Lung (tissue), 12 donors: ENCODE measurements around the gene OR2A14. TPM values are rescaled to one million over a fixed set of nuclear protein-coding genes. Genes with fewer than 3 reads are reported as not detected.
A peak's percentile ranks its signal among the peaks of the same experiment; 100 is the strongest.
"Not testable (repeated sequence)": the region's sequence is repeated elsewhere in the genome, so short reads cannot be mapped to it uniquely, and the experiment has no call there.

Experiments used
- ATAC-seq: fragments of 200-7000 bp; cut with Tn5 transposase; one replicate; pipeline ENCODE4 v1.9.1; 2020; ENCODE audit warnings: moderate number of reproducible peaks; ENCODE audit not compliant: insufficient read depth, low FRiP score
- DNase-seq, 3 donors: peaks; one replicate each; pipeline ENCODE4 v3.0.0-alpha.2; 2013 to 2017
- H3K27ac ChIP-seq, 2 donors: one replicate each; pipeline ENCODE4 v1.5.1; 2013; ENCODE audit warnings: mild to moderate bottlenecking in 2 of 2, moderate library complexity in 2 of 2, control low read depth in 1 of 2, inconsistent platforms in 1 of 2, low read depth in 1 of 2, low read length in 1 of 2
- H3K27me3 ChIP-seq, 3 donors: one replicate each; pipeline ENCODE4 v1.5.1; 2013; ENCODE audit warnings: low read length in 2 of 3; ENCODE audit not compliant: control insufficient read depth in 3 of 3, insufficient read depth in 3 of 3
- H3K36me3 ChIP-seq, 4 donors: one replicate each; pipeline ENCODE4 v1.5.1; 2013; ENCODE audit warnings: low read length in 4 of 4, mild to moderate bottlenecking in 1 of 4, moderate library complexity in 1 of 4; ENCODE audit not compliant: control insufficient read depth in 4 of 4, insufficient read depth in 4 of 4
- H3K4me1 ChIP-seq, 5 donors: one replicate each; pipeline ENCODE4 v1.5.1; 2013; ENCODE audit warnings: low read length in 5 of 5, mild to moderate bottlenecking in 2 of 5, moderate library complexity in 1 of 5; ENCODE audit not compliant: control insufficient read depth in 5 of 5, insufficient read depth in 5 of 5
- H3K4me3 ChIP-seq: one replicate; pipeline ENCODE4 v1.5.1; 2013; ENCODE audit warnings: mild to moderate bottlenecking, control low read depth, moderate library complexity
- H3K9ac ChIP-seq, 2 donors: one replicate each; pipeline ENCODE4 v1.5.1; 2013; ENCODE audit warnings: low read length in 2 of 2, control low read depth in 1 of 2; ENCODE audit not compliant: insufficient read depth in 1 of 2
- H3K9me3 ChIP-seq, 4 donors: one replicate each; pipeline ENCODE4 v1.5.1; 2013; ENCODE audit warnings: low read length in 3 of 4, mild to moderate bottlenecking in 1 of 4, moderate library complexity in 1 of 4; ENCODE audit not compliant: control insufficient read depth in 4 of 4, insufficient read depth in 3 of 4
- WGBS, 2 donors: extraction: QIAGEN DNeasy Blood & Tissue Kit; methylation state at CpG; one replicate each; pipeline ENCODE4 v1.1.7; 2013; 5-methylcytosine and 5-hydroxymethylcytosine counted together
- polyA plus RNA-seq, 2 donors: library from polyadenylated mRNA; stranded (reverse); fragments of 200-250 nt; gene quantifications; one replicate each; pipeline ENCODE4 v1.2.1, GENCODE V29; 2013
- total RNA-seq, 2 donors: library from RNA; depleted of rRNA in 1 of 2; stranded (reverse); fragments of >200 nt in 1 of 2; gene quantifications; one replicate each; pipeline ENCODE4 v1.2.1, GENCODE V29; 2014 to 2021
- TF ChIP-seq, protein P1 (sequence below): IDR thresholded peaks from 2 replicates; pipeline ENCODE4 v1.5.1; 2012; ENCODE audit warnings: mild to moderate bottlenecking; ENCODE audit errors: control extremely low read depth, extremely low read depth
- donor health status: control.
- donor health status: control.
- donor health status: Bipolar disorder and iron deficiency.
- donor health status: healthy.
- donor health status: DM: yes; HTN: yes; CAD: no.

OR2A14 gene
- total and polyA plus RNA-seq, 4 donors: not detected

DNA sequence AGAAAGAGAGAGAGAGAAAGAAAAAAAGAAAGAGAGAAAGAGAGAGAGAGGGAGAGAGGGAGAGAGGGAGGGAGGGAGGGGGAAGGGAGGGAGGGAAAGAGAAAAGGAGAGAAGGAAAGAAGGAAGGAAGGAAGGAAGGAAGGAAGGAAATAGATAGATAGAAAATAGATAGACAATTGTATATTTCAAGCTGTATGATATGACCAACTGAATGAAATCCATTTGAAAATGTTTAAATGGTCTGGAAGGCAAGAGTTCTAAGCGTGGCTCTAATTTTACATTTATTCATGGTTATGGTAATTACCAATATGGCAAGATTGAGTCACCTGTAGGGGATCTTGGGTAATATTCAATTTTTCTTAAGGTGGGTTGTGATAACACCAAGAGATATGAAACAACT is 35.9 kb downstream of the OR2A14 start:
- TF ChIP-seq, protein P1, sequence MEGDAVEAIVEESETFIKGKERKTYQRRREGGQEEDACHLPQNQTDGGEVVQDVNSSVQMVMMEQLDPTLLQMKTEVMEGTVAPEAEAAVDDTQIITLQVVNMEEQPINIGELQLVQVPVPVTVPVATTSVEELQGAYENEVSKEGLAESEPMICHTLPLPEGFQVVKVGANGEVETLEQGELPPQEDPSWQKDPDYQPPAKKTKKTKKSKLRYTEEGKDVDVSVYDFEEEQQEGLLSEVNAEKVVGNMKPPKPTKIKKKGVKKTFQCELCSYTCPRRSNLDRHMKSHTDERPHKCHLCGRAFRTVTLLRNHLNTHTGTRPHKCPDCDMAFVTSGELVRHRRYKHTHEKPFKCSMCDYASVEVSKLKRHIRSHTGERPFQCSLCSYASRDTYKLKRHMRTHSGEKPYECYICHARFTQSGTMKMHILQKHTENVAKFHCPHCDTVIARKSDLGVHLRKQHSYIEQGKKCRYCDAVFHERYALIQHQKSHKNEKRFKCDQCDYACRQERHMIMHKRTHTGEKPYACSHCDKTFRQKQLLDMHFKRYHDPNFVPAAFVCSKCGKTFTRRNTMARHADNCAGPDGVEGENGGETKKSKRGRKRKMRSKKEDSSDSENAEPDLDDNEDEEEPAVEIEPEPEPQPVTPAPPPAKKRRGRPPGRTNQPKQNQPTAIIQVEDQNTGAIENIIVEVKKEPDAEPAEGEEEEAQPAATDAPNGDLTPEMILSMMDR: no peak
- DNase-seq: no peak
- H3K9me3 ChIP-seq: no peaks in the 10 kb centered on the region
- H3K4me3 ChIP-seq: no peak overlapping the region
- H3K4me1 ChIP-seq: no peaks in the 10 kb centered on the region
- H3K36me3 ChIP-seq: no peaks in the 10 kb centered on the region
- no peak for ATAC-seq
- H3K9ac ChIP-seq: no peak overlapping the region
- WGBS, 2 donors: 91 to 97% methylated on average over 1 of the region's 1 CpG
- H3K27ac ChIP-seq: no peak overlapping the region
- H3K27me3 ChIP-seq: no peaks in the 10 kb centered on the region

DNA sequence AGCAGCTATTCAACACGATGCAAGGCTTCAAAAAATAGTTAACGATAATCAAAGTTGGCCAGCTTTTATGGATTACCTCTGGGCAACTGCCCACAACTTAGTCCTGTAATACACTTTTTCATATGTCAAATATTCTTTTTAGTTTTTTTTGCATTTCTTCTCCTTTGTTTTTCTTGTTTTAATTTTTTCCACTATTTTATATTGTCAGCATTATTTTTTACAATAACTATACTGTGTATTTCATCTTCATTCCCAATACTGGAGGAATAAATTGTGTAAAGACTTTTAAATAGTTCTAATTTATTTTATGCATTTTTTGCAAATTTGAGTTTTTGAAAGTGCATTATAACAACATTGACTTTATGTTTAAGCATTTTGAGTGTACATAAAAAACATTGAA is 41.8 kb downstream of the OR2A14 start:
- 83 to 94% methylated on average over 2 of the region's 2 CpGs for WGBS, 2 donors
- Histone ChIP-seq H3K9me3 (no peaks in the 10 kb centered on the region), H3K9ac (no peak overlapping the region), H3K27me3 (no peaks in the 10 kb centered on the region), H3K4me3 (no peak overlapping the region), H3K27ac (no peak overlapping the region), H3K36me3 (no peaks in the 10 kb centered on the region), H3K4me1 (no peaks in the 10 kb centered on the region)
- no peak for DNase-seq
- TF ChIP-seq, protein P1: no peak
- ATAC-seq: no peak

DNA sequence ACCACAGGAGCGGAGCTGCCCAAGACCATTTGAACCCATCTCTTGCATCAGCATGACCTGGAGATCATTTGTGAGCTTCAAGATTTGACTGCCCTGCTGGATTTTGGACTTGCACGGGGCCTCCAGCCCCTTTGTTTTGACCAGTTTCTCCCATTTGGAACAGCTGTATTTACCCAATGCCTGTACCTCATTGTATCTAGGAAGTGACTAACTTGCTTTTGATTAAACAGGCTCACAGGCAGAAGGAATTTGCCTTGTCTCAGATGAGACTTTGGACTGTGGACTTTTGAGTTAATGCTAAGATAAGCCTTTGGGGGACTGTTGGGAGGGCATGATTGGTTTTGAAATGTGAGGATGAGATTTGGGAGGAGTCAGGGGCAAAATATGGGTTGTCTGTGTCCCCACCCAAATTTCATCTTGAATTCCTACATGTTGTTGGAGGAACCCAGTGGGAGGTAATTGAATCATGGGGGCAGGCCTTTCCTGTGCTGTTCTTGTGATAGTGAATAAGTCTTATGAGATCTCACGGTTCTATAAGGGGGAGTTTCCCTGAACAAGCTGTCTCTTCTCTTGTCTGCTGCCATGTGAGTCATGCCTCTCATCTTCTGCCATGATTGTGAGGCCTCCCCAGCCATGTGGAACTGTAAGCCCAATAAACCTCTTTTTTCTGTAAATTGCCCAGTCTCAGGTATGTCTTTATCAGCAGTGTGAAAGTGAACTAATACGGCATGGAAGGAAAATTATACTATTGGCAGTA is 48.8 kb downstream of the OR2A14 start:
- DNase-seq, H3K27me3 ChIP-seq, H3K27ac ChIP-seq, ATAC-seq, H3K4me3 ChIP-seq, H3K9me3 ChIP-seq, H3K4me1 ChIP-seq, H3K9ac ChIP-seq, H3K36me3 ChIP-seq: not testable (repeated sequence)
- 87 to 94% methylated on average over 4 of the region's 4 CpGs for WGBS, 2 donors

DNA sequence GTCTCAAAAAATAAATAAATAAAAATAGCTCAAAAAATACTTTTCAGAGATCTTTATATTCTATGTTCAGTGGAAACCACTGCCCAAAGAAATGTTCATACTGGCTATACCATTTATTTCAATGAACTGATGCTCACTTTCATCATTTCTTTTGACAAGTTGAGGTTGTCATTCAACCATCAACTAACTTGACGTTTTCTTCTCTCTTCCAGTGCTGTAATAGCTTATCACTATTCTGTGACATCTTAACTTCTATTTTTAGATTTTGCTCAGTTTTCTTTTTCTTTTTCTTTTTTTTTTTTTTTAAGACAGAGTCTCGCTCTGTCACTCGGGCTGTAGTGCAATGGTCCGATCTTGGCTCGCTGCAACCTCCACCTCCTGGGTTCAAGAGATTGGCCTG is 51.6 kb downstream of the OR2A14 start:
- WGBS, 2 donors: 91 to 94% methylated on average over 5 of the region's 5 CpGs
- H3K4me3 ChIP-seq: no peak overlapping the region
- H3K4me1 ChIP-seq: no peaks in the 10 kb centered on the region
- H3K36me3 ChIP-seq: no peaks in the 10 kb centered on the region
- ATAC-seq (no peak), DNase-seq (no peak)
- no peaks in the 10 kb centered on the region for H3K27me3 ChIP-seq
- H3K9ac ChIP-seq: no peak overlapping the region
- H3K27ac ChIP-seq: no peak overlapping the region
- H3K9me3 ChIP-seq: peaks cover 0 to 4% (median 1%) of the 10 kb centered on the region in 4 donors
- TF ChIP-seq, protein P1: no peak

DNA sequence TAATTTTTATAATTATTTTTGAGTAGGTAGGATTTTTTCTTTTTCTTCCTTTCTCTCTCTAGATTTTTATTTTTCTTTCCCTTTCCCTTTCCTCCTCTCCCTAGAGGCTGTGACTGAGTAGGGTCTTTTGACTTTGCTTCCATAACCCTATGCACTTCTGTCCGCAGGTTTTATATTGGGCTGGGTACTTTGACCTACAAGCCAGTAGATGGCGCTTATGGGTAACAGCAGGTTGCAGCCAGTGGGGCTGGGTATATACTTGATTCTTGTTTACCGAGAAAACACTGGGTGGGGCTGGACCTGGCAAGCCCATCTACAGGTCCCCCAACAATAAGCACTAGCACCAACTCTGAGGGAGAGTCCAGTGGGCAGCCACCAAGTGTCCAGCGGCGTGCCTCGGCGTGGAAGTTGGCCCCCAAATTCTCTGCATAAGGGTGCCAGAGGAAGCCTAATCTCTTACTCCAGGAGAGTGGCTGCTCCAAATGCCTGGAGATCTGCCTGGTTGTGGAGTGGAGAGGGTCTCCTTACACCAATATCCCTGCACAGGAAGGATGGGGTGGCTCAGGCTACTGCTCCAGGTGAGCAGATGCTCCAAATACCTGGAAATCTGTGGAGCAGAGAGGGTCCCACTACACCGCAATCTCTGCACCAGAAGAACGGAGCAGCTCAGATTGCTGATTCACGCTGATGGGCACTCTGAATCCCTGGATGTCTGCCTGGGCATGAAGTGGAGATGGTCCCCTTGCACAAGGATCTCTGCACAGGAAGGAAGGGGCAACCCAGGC is 55.6 kb downstream of the OR2A14 start:
- not testable (repeated sequence) for H3K27me3 ChIP-seq, H3K4me1 ChIP-seq, H3K4me3 ChIP-seq, H3K27ac ChIP-seq, H3K9ac ChIP-seq, H3K9me3 ChIP-seq, H3K36me3 ChIP-seq
- DNase-seq: peak in 2 of 3 donors; percentile 13 to 34
- peak; percentile 66 for ATAC-seq
- WGBS, 2 donors: 44 to 53% methylated on average over 10 of the region's 10 CpGs

DNA sequence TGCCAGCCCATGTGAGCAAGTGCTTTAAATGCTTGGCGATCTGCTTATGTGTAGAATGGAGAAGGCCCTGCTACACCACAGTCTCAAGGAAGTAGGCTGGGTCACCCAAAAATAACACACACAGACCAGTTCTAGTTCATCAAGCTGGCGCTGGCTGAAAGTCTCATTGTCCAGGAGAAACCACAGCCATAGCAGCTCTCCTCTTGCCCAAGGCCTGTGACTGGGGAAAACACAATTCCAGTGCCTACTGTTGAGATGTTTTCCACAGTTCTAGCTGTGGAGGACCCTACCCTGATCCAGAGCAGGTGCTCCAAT is 56.1 kb downstream of the OR2A14 start:
- H3K27me3 ChIP-seq, H3K4me3 ChIP-seq, H3K36me3 ChIP-seq, H3K9me3 ChIP-seq, H3K9ac ChIP-seq, ATAC-seq, DNase-seq, H3K4me1 ChIP-seq, H3K27ac ChIP-seq: not testable (repeated sequence)
- WGBS, 2 donors: 50 to 57% methylated on average over 1 of the region's 2 CpGs
